Kidney (tissue), 14 donors: ENCODE data around the gene SPOUT1. TPM values are rescaled to one million over a fixed set of nuclear protein-coding genes. Genes with fewer than 3 reads are reported as not detected.
"Not testable (repeated sequence)": the region's sequence is repeated elsewhere in the genome, so short reads cannot be mapped to it uniquely, and the experiment has no call there.

Experiments
- DNase-seq, 5 donors: peaks; one replicate each; pipeline ENCODE4 v3.0.0-alpha.2; 2013 to 2020
- FAIRE-seq: peaks from 2 replicates; lab custom pipeline; 2012; peaks lifted over from hg19 to GRCh38; lab: Jason Lieb, UNC
- H3K27ac ChIP-seq, 2 donors: one replicate each; pipeline ENCODE4 v1.7.0; 2013; ENCODE audit warnings: low read depth in 2 of 2, low read length in 2 of 2, inconsistent platforms in 1 of 2
- H3K27me3 ChIP-seq: one replicate; pipeline ENCODE4 v1.7.1; 2013; ENCODE audit warnings: low read length, inconsistent platforms; ENCODE audit not compliant: control insufficient read depth, insufficient read depth
- H3K36me3 ChIP-seq, 3 donors: one replicate each; pipeline versions ENCODE4 v1.7.0 to v1.7.1; 2013; ENCODE audit warnings: low read length in 3 of 3, control low read depth in 1 of 3, inconsistent platforms in 1 of 3; ENCODE audit not compliant: insufficient read depth in 3 of 3, control insufficient read depth in 2 of 3
- H3K4me1 ChIP-seq, 3 donors: one replicate each; pipeline versions ENCODE4 v1.7.0 to v1.7.1; 2013; ENCODE audit warnings: low read length in 3 of 3, inconsistent platforms in 1 of 3, low read depth in 1 of 3; ENCODE audit not compliant: control insufficient read depth in 2 of 3, insufficient read depth in 2 of 3
- H3K4me3 ChIP-seq, 3 donors: one replicate each; pipeline versions ENCODE4 v1.7.0 to v1.8.1; 2013; ENCODE audit warnings: low read length in 3 of 3, control low read depth in 1 of 3, inconsistent platforms in 1 of 3
- H3K9ac ChIP-seq, 3 donors: one replicate each; pipeline versions ENCODE4 v1.7.0 to v1.7.1; 2013; ENCODE audit warnings: low read length in 3 of 3, control low read depth in 1 of 3, inconsistent platforms in 1 of 3
- H3K9me3 ChIP-seq, 3 donors: one replicate each; pipeline versions ENCODE4 v1.7.0 to v1.7.1; 2013; ENCODE audit warnings: low read length in 3 of 3, control low read depth in 1 of 3, inconsistent platforms in 1 of 3; ENCODE audit not compliant: control insufficient read depth in 2 of 3, insufficient read depth in 1 of 3
- CTCF ChIP-seq: IDR thresholded peaks from 3 replicates; pipeline ENCODE4 v1.5.1; 2012; ENCODE audit warnings: mild to moderate bottlenecking, moderate library complexity, borderline replicate concordance; ENCODE audit not compliant: insufficient read depth; ENCODE audit errors: extremely low read depth
- intact Hi-C: fragments of 100-400 bp; cut with DNase I; formaldehyde crosslinking; loops from one replicate; pipeline ENCODE4 v1.11.1; 2022
- polyA plus RNA-seq: library from polyadenylated mRNA; stranded (reverse); fragments of 350-450 nt; fragmentation: Illumina TruSeq; extraction: RNeasy Lipid Tissue Mini Kit (QIAGEN cat#74804); gene quantifications from one replicate; pipeline ENCODE4 v1.2.3, GENCODE V29; 2014; ENCODE audit warnings: low read depth, low replicate concordance; ENCODE audit not compliant: insufficient read depth
- total RNA-seq: library from RNA; stranded (reverse); fragmentation: NEBNext Ultra II Directional; extraction: Animal tissue kit (Norgen Biotek cat#: 25700); gene quantifications from one replicate; pipeline ENCODE4 v1.2.1, GENCODE V29; 2021
- donor health status: control.
- donor health status: control.
- donor health status: control.
- donor health status: control.
- donor health status: control.
- donor health status: DM: yes; HTN: yes; CAD: no.
- donor health status: Normal renal cell carcinoma (clear cell type).

The SPOUT1 gene
- total and polyA plus RNA-seq, 2 donors from 2014 or later: 42.0 to 56.8 TPM

DNA sequence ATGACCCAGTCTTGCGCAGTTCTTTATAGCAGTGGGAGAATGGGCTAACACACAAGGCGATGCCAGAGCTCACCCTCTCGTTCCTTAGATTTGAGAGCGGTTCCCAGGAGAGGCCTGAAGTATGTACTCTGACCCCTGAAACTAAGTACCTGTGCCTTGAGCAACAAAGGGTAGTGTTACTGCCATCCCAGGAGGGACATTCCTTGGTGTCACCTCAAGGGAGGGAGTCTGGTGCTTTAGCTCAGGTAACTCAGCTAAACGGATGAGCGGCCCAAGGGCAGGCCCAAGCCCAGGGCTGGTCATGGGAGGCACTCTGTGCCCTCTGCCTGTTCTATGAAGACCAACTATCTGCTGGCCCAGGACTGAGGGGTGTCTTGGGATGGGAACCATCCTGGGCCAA lies 31.9 kb upstream of the SPOUT1 start:
- Histone ChIP-seq H3K9ac (no peak overlapping the region), H3K4me3 (no peak overlapping the region), H3K36me3 (no peaks in the 10 kb centered on the region), H3K4me1 (peaks cover 0 to 8% (median 3%) of the 10 kb centered on the region in 3 donors), H3K9me3 (no peaks in the 10 kb centered on the region), H3K27me3 (no peaks in the 10 kb centered on the region), H3K27ac (no peak overlapping the region)
- no peak for TF ChIP-seq CTCF
- DNase-seq (peak in 1 of 5 donors; percentile 37), FAIRE-seq (no peak)
- intact Hi-C loops: loop anchor here (5.0 kb wide), 1 partner anchor 71 kb away; no protein-coding TSS in a partner anchor

- Histone ChIP-seq H3K9ac (no peak overlapping the region), H3K36me3 (no peaks in the 10 kb centered on the region), H3K4me1 (peaks cover 0 to 8% (median 3%) of the 10 kb centered on the region in 3 donors), H3K27ac (no peak overlapping the region), H3K4me3 (no peak overlapping the region), H3K9me3 (no peaks in the 10 kb centered on the region), H3K27me3 (no peaks in the 10 kb centered on the region)
- no peak for DNase-seq
- FAIRE-seq: no peak
- intact Hi-C loops: loop anchor here (5.0 kb wide), 1 partner anchor 71 kb away; no protein-coding TSS in a partner anchor
- no peak for TF ChIP-seq CTCF
Measured at GRCh38 chr9:128860937-128861336, 31.3 kb upstream of the SPOUT1 start.

- H3K9me3 ChIP-seq, FAIRE-seq, H3K36me3 ChIP-seq, H3K4me1 ChIP-seq, H3K27ac ChIP-seq, H3K9ac ChIP-seq, intact Hi-C loops, H3K27me3 ChIP-seq, H3K4me3 ChIP-seq: not testable (repeated sequence)
- peak in 1 of 5 donors; percentile 22 for DNase-seq
Measured at GRCh38 chr9:128858476-128858875, 28.9 kb upstream of the SPOUT1 start.

- H3K9ac ChIP-seq, H3K36me3 ChIP-seq, FAIRE-seq, H3K9me3 ChIP-seq, H3K4me3 ChIP-seq, H3K27ac ChIP-seq, H3K4me1 ChIP-seq, H3K27me3 ChIP-seq, intact Hi-C loops: not testable (repeated sequence)
- peak in 1 of 5 donors; percentile 29 for DNase-seq
Measured at GRCh38 chr9:128854454-128854853, 24.9 kb upstream of the SPOUT1 start.

DNA sequence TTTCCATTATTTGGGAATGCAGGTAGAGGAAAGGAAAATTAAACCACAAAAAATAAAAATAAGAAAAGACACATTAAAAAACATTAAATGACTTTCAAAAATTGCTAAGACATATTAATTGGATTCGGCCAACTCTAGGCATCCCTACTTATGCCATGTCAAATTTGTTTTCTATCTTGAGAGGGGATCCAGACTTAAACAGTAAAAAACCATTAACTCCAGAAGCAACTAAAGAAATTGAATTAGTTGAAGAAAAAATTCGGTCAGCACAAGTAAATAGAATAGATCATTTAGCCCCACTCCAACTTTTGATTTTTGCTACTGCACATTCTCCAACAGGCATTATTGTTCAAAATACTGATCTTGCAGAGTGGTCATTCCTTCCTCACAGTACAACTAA lies 23.1 kb upstream of the SPOUT1 start:
- H3K4me1 ChIP-seq, H3K27ac ChIP-seq, H3K9ac ChIP-seq, H3K36me3 ChIP-seq, H3K9me3 ChIP-seq, H3K27me3 ChIP-seq, DNase-seq, H3K4me3 ChIP-seq, FAIRE-seq, intact Hi-C loops: not testable (repeated sequence)
